NCI-H1694 (cell line): Measurements from ENCODE around the gene TRMT112.
A peak's percentile ranks its signal among the peaks of the same experiment; 100 is the strongest.

Experiments used
- DNase-seq: peaks from one replicate; lab custom pipeline; 2025; lab: John Stamatoyannopoulos, UW

TRMT112 gene

DNA sequence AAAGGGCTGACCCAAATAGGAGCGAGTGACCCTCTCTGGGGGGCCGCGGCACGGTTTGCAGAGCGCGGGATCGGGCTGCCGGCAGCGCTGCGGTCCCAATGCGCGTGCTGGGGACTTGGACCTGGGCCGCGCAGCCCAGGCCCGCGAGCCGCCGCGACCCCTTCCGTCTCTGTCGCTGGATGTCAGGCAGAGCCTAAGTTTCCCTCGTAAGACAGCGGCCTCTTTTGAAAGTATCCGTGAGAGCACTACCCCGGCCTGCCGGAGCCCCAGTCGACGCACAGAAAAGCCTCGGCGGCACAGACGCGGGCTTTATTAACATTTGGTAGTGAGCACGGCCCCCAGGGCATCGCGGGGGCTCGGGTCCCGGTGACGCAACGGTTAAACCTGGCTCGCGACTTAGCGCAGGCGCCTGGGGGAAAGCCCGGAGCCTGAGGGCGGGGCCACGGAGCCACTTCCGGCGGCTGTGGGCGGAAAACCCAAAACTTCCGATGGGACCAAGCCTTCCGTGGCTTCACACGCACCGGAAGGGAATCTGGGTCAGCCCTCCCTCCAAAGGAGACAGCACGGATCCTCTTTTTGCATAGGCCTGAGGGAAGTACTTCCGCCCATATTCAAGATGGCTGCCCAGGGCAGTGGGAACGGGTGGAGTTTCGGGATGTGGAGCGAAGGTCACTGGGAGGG lies 47.7 kb downstream of the TRMT112 start:
- DNase-seq, result peak; percentile 98

DNA sequence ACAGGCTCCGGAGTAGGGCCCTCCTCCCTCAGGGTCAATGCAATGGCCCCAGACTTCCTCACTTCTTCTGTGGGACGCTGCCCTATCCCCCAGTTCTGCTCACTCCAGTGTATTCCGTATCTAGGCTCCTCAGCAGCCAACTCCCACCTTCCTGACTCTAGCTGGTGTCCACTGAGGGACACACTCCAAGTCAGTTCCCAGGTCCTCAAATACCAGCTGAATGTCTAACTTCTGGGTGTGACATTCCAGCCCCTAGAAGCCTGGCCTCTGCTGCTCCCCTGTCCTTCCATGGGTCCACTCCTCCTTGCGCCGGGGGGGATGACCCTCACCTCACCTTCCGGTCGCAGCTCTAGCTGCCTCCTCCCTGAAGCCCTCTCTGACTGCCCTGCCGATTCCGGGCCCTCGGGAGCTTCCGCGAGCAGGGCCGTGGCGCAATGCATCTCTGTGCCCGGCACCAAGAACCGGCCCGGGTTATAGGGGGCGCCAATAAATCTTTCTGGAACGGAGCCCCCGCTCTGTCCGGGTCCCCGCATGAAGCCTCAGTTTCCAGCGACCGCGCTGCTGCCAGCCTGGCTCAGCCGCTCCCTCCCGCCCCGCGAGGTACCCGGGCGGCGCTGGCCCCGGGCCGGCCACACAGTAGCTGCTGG lies 48.3 kb downstream of the TRMT112 start:
- DNase-seq, result no peak

DNA sequence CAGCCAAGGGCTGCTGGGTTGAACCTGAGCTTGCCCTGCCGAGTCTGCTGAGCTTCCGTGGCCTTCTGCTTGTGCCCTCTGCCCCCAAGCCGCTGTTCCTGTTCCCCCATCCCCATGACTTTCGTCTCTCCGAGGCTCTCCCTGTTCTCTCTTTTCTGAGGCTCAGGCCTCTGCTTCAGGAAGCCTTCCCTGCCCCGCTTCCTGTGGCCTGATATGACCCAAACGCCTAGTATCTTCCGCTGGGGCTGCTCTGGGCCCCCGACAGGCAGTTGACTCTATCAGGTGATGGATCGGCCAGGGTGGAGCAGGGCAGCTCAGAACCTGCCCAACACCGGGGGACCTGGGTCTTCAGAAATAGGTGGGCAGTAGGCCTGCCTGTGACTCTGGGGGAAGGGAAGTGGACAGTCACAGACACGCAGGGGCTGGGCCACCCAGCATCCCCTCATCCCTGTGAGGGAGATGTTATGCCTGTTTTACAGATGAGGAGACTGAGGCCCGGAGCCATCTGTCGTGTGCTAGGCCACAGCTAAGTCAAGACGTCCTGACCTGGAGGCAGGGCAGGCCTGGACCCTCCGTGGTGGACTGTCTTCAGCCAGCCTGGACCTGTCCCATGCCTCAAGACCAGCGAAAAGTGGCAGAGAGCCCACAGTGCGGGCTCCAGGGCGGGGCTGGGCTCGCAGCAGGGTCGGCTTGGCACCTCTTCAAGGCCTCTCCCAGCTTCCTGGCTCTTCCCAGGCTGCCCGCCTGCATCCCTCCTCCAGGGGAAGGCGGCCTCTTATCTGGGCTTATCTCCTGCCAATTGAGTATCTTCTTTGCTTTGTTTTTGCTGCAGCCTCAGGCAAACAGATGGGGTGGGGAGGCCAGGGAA lies 49.1 kb downstream of the TRMT112 start:
- no peak for DNase-seq

DNA sequence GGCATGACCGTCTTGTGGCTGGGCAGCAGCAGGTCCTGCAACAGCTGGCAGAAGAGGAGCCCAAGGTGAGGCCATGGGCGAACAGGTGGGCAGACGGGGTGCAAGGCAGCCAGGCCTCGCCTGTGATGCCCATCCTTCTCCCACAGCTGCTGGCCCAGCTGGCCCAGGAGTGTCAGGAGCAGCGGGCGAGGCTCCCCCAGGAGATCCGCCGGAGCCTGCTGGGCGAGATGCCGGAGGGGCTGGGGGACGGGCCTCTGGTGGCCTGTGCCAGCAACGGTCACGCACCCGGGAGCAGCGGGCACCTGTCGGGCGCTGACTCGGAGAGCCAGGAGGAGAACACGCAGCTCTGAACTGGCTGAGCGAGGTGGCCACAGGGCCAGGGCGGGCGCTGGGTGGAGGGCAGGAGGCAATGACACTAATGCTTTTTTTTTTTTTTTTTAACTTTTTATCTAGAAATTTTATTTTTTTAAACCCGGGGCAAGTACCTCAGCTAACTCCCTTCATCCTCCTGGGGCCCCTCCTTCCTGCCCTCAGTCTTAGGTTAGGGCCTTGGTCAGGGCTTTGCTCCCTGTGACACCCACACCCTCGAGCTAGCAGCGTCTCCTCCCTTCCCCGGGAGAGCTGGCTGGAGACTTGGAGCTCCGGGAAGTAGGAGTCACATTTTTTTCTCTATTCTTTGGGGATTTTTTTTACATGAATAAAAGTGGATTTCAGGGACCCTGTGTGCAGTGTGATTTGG lies 50.0 kb downstream of the TRMT112 start:
- DNase-seq, result no peak
